Calu3 (cell line): ENCODE results near the gene TVP23A. TPM values are rescaled to one million over a fixed set of nuclear protein-coding genes. Genes with fewer than 3 reads are reported as not detected.

Source experiments
- BruUV-seq: library from RNA; stranded (reverse); fragments of 400-500 nt; replicated peaks from 2 replicates; lab custom pipeline; 2021; lab: Mats Ljungman, UMichigan
- CTCF ChIA-PET: fragments of 300-600 bp; sonication (Branson Sonifier 250); formaldehyde crosslinking; loops from one replicate; lab custom pipeline; 2022; ENCODE audit warnings: antibody characterized with exemption; lab: Charles Lee
- DNase-seq: peaks from one replicate; pipeline ENCODE4 v3.0.0; 2022
- H3K27ac Mint-ChIP-seq: one replicate; pipeline ENCODE4 v1.8.0; 2022; ENCODE audit warnings: mixed read lengths; ENCODE audit not compliant: unreplicated experiment
- H3K27me3 Mint-ChIP-seq: one replicate; pipeline ENCODE4 v1.8.0; 2022; ENCODE audit warnings: mixed read lengths; ENCODE audit not compliant: unreplicated experiment
- H3K36me3 Mint-ChIP-seq: one replicate; pipeline ENCODE4 v1.8.0; 2022; ENCODE audit warnings: mild to moderate bottlenecking, moderate library complexity, mixed read lengths; ENCODE audit not compliant: insufficient read depth, unreplicated experiment
- H3K4me1 Mint-ChIP-seq: one replicate; pipeline ENCODE4 v1.8.0; 2022; ENCODE audit warnings: mild to moderate bottlenecking, low read depth, mixed read lengths; ENCODE audit not compliant: unreplicated experiment
- H3K4me3 Mint-ChIP-seq: one replicate; pipeline ENCODE4 v1.8.0; 2022; ENCODE audit warnings: mild to moderate bottlenecking, low read depth, moderate library complexity, mixed read lengths; ENCODE audit not compliant: unreplicated experiment
- H3K9me3 Mint-ChIP-seq: one replicate; pipeline ENCODE4 v1.8.0; 2022; ENCODE audit warnings: low read depth, mixed read lengths; ENCODE audit not compliant: unreplicated experiment
- intact Hi-C: fragments of 100-400 bp; cut with micrococcal nuclease; formaldehyde crosslinking; loops from one replicate; pipeline ENCODE4 v1.10.0; 2022; ENCODE audit not compliant: unreplicated experiment
- total RNA-seq: library from RNA; stranded (reverse); gene quantifications from 2 replicates; pipeline ENCODE4 v1.2.3, GENCODE V29; 2022
- TF ChIP-seq, protein P1 (sequence below): fragments of 200-600 bp; IDR thresholded peaks from one replicate; pipeline ENCODE4 v1.8.0; 2022; ENCODE audit warnings: antibody characterized with exemption; ENCODE audit not compliant: unreplicated experiment

The TVP23A gene
- total RNA-seq, 1 experiment from 2014 or later, result 0.21 TPM

DNA sequence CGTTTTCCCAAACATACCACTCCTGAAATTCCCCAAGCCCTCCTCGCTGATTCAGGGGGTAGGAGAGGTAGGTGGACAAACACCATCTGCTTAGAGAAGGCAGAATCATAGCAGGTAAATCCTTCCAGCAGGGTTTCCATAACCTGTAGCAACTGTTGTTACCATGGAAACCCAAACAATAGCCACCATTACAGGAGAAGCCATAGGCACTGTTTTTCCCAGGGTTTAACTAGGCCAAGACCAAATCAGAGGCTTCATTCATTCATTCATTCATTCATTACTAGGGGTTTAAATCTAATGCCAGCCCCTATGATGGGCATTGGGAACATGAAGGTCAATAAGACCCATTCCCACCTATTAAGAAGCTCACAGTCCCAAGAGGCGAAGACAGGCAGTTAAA lies 32.9 kb upstream of the TVP23A start:
- Mint-ChIP-seq H3K27me3 (peaks cover 9% of the 10 kb centered on the region), H3K4me1 (peaks cover 10% of the 10 kb centered on the region), H3K9me3 (peaks cover 5% of the 10 kb centered on the region), H3K36me3 (no peaks in the 10 kb centered on the region), H3K27ac (no peak overlapping the region), H3K4me3 (no peak overlapping the region)
- TF ChIP-seq, protein P1, sequence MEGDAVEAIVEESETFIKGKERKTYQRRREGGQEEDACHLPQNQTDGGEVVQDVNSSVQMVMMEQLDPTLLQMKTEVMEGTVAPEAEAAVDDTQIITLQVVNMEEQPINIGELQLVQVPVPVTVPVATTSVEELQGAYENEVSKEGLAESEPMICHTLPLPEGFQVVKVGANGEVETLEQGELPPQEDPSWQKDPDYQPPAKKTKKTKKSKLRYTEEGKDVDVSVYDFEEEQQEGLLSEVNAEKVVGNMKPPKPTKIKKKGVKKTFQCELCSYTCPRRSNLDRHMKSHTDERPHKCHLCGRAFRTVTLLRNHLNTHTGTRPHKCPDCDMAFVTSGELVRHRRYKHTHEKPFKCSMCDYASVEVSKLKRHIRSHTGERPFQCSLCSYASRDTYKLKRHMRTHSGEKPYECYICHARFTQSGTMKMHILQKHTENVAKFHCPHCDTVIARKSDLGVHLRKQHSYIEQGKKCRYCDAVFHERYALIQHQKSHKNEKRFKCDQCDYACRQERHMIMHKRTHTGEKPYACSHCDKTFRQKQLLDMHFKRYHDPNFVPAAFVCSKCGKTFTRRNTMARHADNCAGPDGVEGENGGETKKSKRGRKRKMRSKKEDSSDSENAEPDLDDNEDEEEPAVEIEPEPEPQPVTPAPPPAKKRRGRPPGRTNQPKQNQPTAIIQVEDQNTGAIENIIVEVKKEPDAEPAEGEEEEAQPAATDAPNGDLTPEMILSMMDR, result no peak
- CTCF ChIA-PET, result no interaction called here
- BruUV-seq, result no TSS peak
- DNase-seq, result no peak
- intact Hi-C loops, result no loop called here

DNA sequence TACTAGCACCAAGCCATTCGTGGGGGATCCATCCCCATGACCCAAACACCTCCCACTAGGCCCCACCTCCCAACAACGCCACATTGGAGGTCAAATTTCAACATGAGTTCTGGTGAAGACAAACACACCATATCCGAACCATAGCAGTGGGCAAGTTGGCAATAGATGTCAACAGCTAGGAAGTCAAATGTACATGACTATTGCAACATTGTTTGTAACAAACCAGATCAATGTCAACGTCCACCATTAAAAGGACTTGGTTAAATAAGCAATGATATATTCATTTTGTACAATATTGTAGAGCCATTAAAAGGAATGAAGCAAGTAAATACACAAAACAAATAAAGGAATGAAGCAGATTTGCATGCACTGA lies 31.9 kb upstream of the TVP23A start:
- Mint-ChIP-seq H3K27ac (no peak overlapping the region), H3K4me3 (no peak overlapping the region), H3K27me3 (peaks cover 9% of the 10 kb centered on the region), H3K36me3 (no peaks in the 10 kb centered on the region), H3K9me3 (peaks cover 5% of the 10 kb centered on the region), H3K4me1 (peaks cover 10% of the 10 kb centered on the region)
- no peak for DNase-seq
- no TSS peak for BruUV-seq
- TF ChIP-seq, protein P1, result no peak
- intact Hi-C loops, result no loop called here
- CTCF ChIA-PET, result no interaction called here

DNA sequence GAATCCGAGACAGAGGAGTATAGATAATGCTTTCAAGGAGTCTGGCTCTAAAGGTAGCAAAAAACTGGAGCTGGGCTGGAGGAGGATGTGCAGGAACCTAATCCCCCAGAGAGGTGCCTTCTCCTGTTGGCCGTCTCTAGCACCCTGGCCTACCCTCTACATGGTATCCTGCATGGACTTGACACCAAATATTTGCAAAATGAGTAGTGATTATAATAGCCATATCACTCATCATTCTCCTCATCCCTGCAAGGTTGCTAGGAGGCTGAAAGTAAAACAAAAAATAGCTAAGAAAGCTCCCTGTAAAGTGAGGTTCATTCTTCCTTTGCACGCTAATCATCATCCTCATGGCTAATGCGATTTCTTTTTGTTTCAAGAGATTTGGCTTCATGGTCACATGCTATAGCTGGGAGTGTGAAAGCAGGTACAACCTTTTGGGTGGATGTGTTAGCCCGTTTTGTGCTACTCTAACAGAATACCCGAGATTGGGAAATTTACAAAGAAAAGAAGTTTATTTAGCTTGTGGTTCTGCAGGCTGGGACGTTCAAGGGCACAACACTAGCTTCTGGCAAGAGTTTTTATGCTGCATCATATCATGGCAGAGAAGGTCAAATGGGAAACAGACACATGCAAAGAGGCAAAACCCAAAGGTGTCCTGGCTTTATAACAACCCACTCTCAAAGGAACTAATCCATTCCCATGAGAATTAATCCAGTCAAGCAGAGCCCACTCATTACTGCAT lies 31.3 kb upstream of the TVP23A start:
- no TSS peak for BruUV-seq
- peaks cover 9% of the 10 kb centered on the region for H3K27me3 Mint-ChIP-seq
- intact Hi-C loops, result no loop called here
- no peaks in the 10 kb centered on the region for H3K36me3 Mint-ChIP-seq
- CTCF ChIA-PET, result no interaction called here
- peaks cover 10% of the 10 kb centered on the region for H3K4me1 Mint-ChIP-seq
- no peak overlapping the region for H3K27ac Mint-ChIP-seq
- TF ChIP-seq, protein P1, result no peak
- H3K9me3 Mint-ChIP-seq, result peaks cover 5% of the 10 kb centered on the region
- DNase-seq, result no peak
- no peak overlapping the region for H3K4me3 Mint-ChIP-seq

DNA sequence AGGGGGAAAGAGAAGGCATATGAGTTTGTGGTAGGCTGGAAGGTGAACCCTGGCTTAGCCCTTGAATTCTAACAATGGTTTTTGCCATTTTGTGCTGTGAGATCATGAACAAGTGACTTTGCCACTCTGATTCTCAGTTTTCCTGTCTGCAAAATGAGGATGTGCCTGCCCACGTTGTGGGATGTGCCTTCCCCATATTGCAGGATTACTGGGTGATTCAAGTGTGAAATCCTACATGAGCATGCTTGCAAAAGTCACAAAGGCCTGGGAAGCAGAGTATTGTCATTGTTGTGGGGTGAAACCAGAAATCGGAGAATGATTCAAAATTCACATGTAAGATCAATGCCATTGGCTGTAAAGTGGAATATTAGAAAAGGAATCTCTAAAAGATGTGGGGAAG lies 28.6 kb upstream of the TVP23A start:
- TF ChIP-seq, protein P1, result no peak
- H3K27me3 Mint-ChIP-seq, result peaks cover 9% of the 10 kb centered on the region
- BruUV-seq, result no TSS peak
- CTCF ChIA-PET, result no interaction called here
- no peak overlapping the region for H3K27ac Mint-ChIP-seq
- no peaks in the 10 kb centered on the region for H3K36me3 Mint-ChIP-seq
- no peak overlapping the region for H3K4me3 Mint-ChIP-seq
- no peak for DNase-seq
- intact Hi-C loops, result no loop called here
- H3K4me1 Mint-ChIP-seq, result no peaks in the 10 kb centered on the region
- no peaks in the 10 kb centered on the region for H3K9me3 Mint-ChIP-seq
